K562 (cell line): ENCODE results near the gene SLAMF7. TPM values are rescaled to one million over a fixed set of nuclear protein-coding genes. Genes with fewer than 3 reads are reported as not detected.

Experiments
- ATAC-seq: fragments of 200-7000 bp; cut with Tn5 transposase; 3 replicates; pipeline ENCODE4 v1.9.1; 2020; ENCODE audit warnings: moderate library complexity
- BruUV-seq: library from RNA; stranded (reverse); fragments of 400-500 nt; replicated peaks from 2 replicates; lab custom pipeline; 2021; lab: Mats Ljungman, UMichigan
- CTCF ChIA-PET: fragments of 300-600 bp; formaldehyde crosslinking; extraction: SDS; loops from one replicate; lab custom pipeline; 2021; ENCODE audit warnings: low intra/inter-chr PET ratio; lab: Yijun Ruan, JAX
- POLR2A ChIA-PET: fragments of 300-600, 350-650 bp; sonication (Branson Sonifier 250); formaldehyde crosslinking; extraction: SDS; loops from one replicate; lab custom pipeline; 2021; ENCODE audit warnings: antibody characterized with exemption, inconsistent platforms; lab: Yijun Ruan, JAX
- DNase-seq, 4 experiments: peaks; one replicate each; pipeline versions ENCODE4 v3.0.0 to v3.0.0-alpha.2; 2011 to 2018; ENCODE audit warnings: low spot score in 3 of 4, mixed read lengths in 3 of 4; ENCODE audit errors: extremely low read depth in 1 of 4
- FAIRE-seq: peaks from 2 replicates; lab custom pipeline; 2011; peaks lifted over from hg19 to GRCh38; lab: Jason Lieb, UNC
- H2AFZ ChIP-seq: 2 replicates; pipeline ENCODE4 v1.6.0; 2011; ENCODE audit warnings: low read depth, low read length, control low read depth, inconsistent platforms
- H3K27ac ChIP-seq: fragments of 200-600 bp; 3 replicates; pipeline ENCODE4 v1.8.0; 2011; ENCODE audit warnings: low read depth, mild to moderate bottlenecking, control low read depth, inconsistent platforms, low read length, moderate library complexity, mixed read lengths; ENCODE audit errors: extremely low read depth
- H3K27me3 ChIP-seq, 2 experiments: fragments of 300-600 bp in 1 of 2; 2 replicates in 1 of 2; 3 replicates in 1 of 2; pipeline versions ENCODE4 v1.6.0 to v1.8.0; 2011; ENCODE audit warnings: inconsistent platforms in 2 of 2, low read length in 2 of 2, mild to moderate bottlenecking in 1 of 2, mixed read lengths in 1 of 2, moderate library complexity in 1 of 2; ENCODE audit not compliant: control insufficient read depth in 2 of 2, insufficient read depth in 2 of 2
- H3K36me3 ChIP-seq: fragments of 300-600 bp; 3 replicates; pipeline ENCODE4 v1.8.0; 2011; ENCODE audit warnings: mild to moderate bottlenecking, low read length, inconsistent platforms; ENCODE audit not compliant: control insufficient read depth, insufficient read depth
- H3K4me1 ChIP-seq, 2 experiments: fragments of 200-600 bp in 1 of 2; replicated peaks in 1 of 2; 2 replicates in 1 of 2; 3 replicates in 1 of 2; pipeline versions ENCODE4 v1.5.1 to v1.8.0; 2011; ENCODE audit warnings: inconsistent platforms in 2 of 2, low read length in 2 of 2, mild to moderate bottlenecking in 1 of 2, mixed read lengths in 1 of 2, moderate library complexity in 1 of 2; ENCODE audit not compliant: control insufficient read depth in 2 of 2, insufficient read depth in 2 of 2
- H3K4me2 ChIP-seq: 2 replicates; pipeline ENCODE4 v1.6.1; 2011; ENCODE audit warnings: low read length, control low read depth, inconsistent platforms, mixed read lengths; ENCODE audit not compliant: insufficient read depth
- H3K4me3 ChIP-seq: fragments of 200-600 bp; sonication (generic), shearing (Covaris generic); 2 replicates; pipeline ENCODE4 v1.5.1; 2016; ENCODE audit warnings: control low read depth, inconsistent platforms
- H3K79me2 ChIP-seq: fragments of 200-600 bp; 3 replicates; pipeline ENCODE4 v1.8.0; 2011; ENCODE audit warnings: low read length, inconsistent platforms; ENCODE audit not compliant: control insufficient read depth, insufficient read depth
- H3K9ac ChIP-seq, 2 experiments: 2 replicates each; pipeline versions ENCODE4 v1.6.0 to v1.6.1; 2011; ENCODE audit warnings: low read depth in 2 of 2, low read length in 2 of 2, control low read depth in 1 of 2, inconsistent platforms in 1 of 2, mild to moderate bottlenecking in 1 of 2, mixed read lengths in 1 of 2; ENCODE audit not compliant: insufficient read depth in 1 of 2
- H3K9me1 ChIP-seq: one replicate; pipeline ENCODE4 v1.6.0; 2011; ENCODE audit warnings: inconsistent platforms, mild to moderate bottlenecking, low read length, moderate library complexity; ENCODE audit not compliant: control insufficient read depth, insufficient read depth
- H3K9me3 ChIP-seq: replicated peaks from 2 replicates; pipeline ENCODE4 v1.5.1; 2011; ENCODE audit warnings: low read depth, low read length, inconsistent platforms; ENCODE audit not compliant: control insufficient read depth, insufficient read depth
- H4K20me1 ChIP-seq: replicated peaks from 2 replicates; pipeline ENCODE4 v1.6.1; 2011; ENCODE audit warnings: low read length, inconsistent platforms, mixed read lengths; ENCODE audit not compliant: control insufficient read depth, insufficient read depth
- ARHGAP35 ChIP-seq: fragments of 450-650 bp; IDR thresholded peaks from 2 replicates; pipeline ENCODE4 v1.6.1; 2018; ENCODE audit not compliant: partially characterized antibody
- BRD9 ChIP-seq: fragments of 450-650 bp; IDR thresholded peaks from 2 replicates; pipeline ENCODE4 v1.6.1; 2018; ENCODE audit warnings: low read depth; ENCODE audit not compliant: partially characterized antibody
- CCAR2 ChIP-seq: fragments of 200-400 bp; formaldehyde crosslinking; IDR thresholded peaks from 2 replicates; pipeline ENCODE4 v1.6.1; 2017; ENCODE audit warnings: mild to moderate bottlenecking, low read depth, low read length
- CXXC5 ChIP-seq: fragments of 250-450 bp; sonication (Bioruptor Pico); IDR thresholded peaks from 2 replicates; pipeline ENCODE4 v1.8.0; 2022; ENCODE audit warnings: inconsistent platforms, mild to moderate bottlenecking, moderate library complexity
- FOXK1 ChIP-seq: sonication (generic); formaldehyde crosslinking; IDR thresholded peaks from 2 replicates; pipeline ENCODE4 v1.8.0; 2022; ENCODE audit warnings: missing genetic modification reagents, mild to moderate bottlenecking, borderline replicate concordance
- HINFP ChIP-seq: fragments of 450-650 bp; conservative IDR thresholded peaks from 2 replicates; pipeline ENCODE4 v1.6.1; 2016; ENCODE audit warnings: missing genetic modification characterization, low read depth, mild to moderate bottlenecking, control low read depth, missing compliant biosample characterization
- NR4A1 ChIP-seq, 2 experiments: fragments of 250-450 bp in 1 of 2; fragments of 450-650 bp in 1 of 2; sonication (Bioruptor Pico) in 1 of 2; IDR thresholded peaks; 2 replicates each; pipeline versions ENCODE4 v1.4.0 to v1.6.1; 2016 to 2020; ENCODE audit warnings: mild to moderate bottlenecking in 2 of 2, missing compliant biosample characterization in 1 of 2, missing genetic modification characterization in 1 of 2, moderate library complexity in 1 of 2
- RBFOX2 ChIP-seq: fragments of 200-400 bp; formaldehyde crosslinking; IDR thresholded peaks from 2 replicates; pipeline ENCODE4 v1.6.1; 2017; ENCODE audit warnings: low read depth, mild to moderate bottlenecking, low read length, moderate library complexity
- YBX1 ChIP-seq: fragments of 450-650 bp; IDR thresholded peaks from 2 replicates; pipeline ENCODE4 v1.7.1; 2016; ENCODE audit warnings: mild to moderate bottlenecking
- ZBTB7A ChIP-seq: IDR thresholded peaks from 2 replicates; pipeline ENCODE4 v1.6.1; 2011; ENCODE audit warnings: low read depth, mild to moderate bottlenecking, low read length, moderate library complexity, borderline replicate concordance; ENCODE audit not compliant: control insufficient read depth
- ZKSCAN1 ChIP-seq: fragments of 150-350 bp; IDR thresholded peaks from 2 replicates; pipeline ENCODE4 v1.6.1; 2016; ENCODE audit warnings: low read depth, low read length
- ZNF124 ChIP-seq: sonication (generic); formaldehyde crosslinking; IDR thresholded peaks from 2 replicates; pipeline ENCODE4 v1.8.1; 2022; ENCODE audit warnings: missing genetic modification reagents
- ZNF274 ChIP-seq: IDR thresholded peaks from 2 replicates; pipeline ENCODE4 v1.6.1; 2011; ENCODE audit warnings: low read depth, mild to moderate bottlenecking, low read length, moderate library complexity, borderline replicate concordance
- ZNF395 ChIP-seq: fragments of 200-800 bp; sonication (Bioruptor generic); IDR thresholded peaks from 2 replicates; pipeline ENCODE4 v1.6.1; 2017; ENCODE audit warnings: missing genetic modification characterization, missing compliant biosample characterization
- ZSCAN29 ChIP-seq: fragments of 450-650 bp; IDR thresholded peaks from 2 replicates; pipeline ENCODE4 v1.6.1; 2017
- ZSCAN32 ChIP-seq: fragments of 450-650 bp; formaldehyde crosslinking; IDR thresholded peaks from 2 replicates; pipeline ENCODE4 v1.4.0; 2020; ENCODE audit warnings: mild to moderate bottlenecking, moderate library complexity
- WGBS: fragments of 100-300 bp; shearing (Covaris generic); methylation state at CpG from one replicate; pipeline ENCODE4 v1.1.6; 2016; ENCODE audit warnings: low coverage, mixed read lengths; ENCODE audit not compliant: insufficient coverage; ENCODE audit errors: missing lambda C conversion rate; 5-methylcytosine and 5-hydroxymethylcytosine counted together
- in situ Hi-C: fragments of 300-500 bp; cut with MboI; formaldehyde crosslinking; loops from 4 replicates; pipeline ENCODE4 v1.15.0; 2018; ENCODE audit warnings: inconsistent platforms, mixed read lengths
- intact Hi-C: fragments of 100-400 bp; cut with micrococcal nuclease; formaldehyde crosslinking; loops from 2 replicates; pipeline ENCODE4 v1.14.2; 2022
- polyA plus RNA-seq, 8 experiments: library from polyadenylated mRNA; depleted of rRNA in 4 of 8; stranded (reverse) in 5 of 8; unstranded in 3 of 8; fragments of >200 nt; fragmentation: Nextera tagmentation in 2 of 8; fragmentation: Illumina TruSeq in 1 of 8; extraction: Ambion mirVana in 2 of 8; extraction: Trizol in 1 of 8; gene quantifications; 2 replicates each; pipeline versions ENCODE4 v1.2.1 to v1.2.3, GENCODE V29; 2011 to 2014; ENCODE audit warnings: inconsistent platforms in 1 of 8, missing spikeins in 1 of 8
- total RNA-seq, 7 experiments: library from RNA; depleted of rRNA in 6 of 7; stranded (reverse); fragments of >200 nt in 6 of 7; fragmentation: Illumina TruSeq in 2 of 7; extraction: Trizol in 2 of 7; gene quantifications; 2 replicates each; pipeline versions ENCODE4 v1.2.1 to v1.2.3, GENCODE V29; 2011 to 2021; ENCODE audit warnings: low replicate concordance in 1 of 7
- TF ChIP-seq, protein P1 (sequence below): sonication (generic); formaldehyde crosslinking; IDR thresholded peaks from 2 replicates; pipeline ENCODE4 v1.8.0; 2022; ENCODE audit warnings: missing genetic modification reagents, mild to moderate bottlenecking, moderate library complexity, borderline replicate concordance
- TF ChIP-seq, protein P2 (sequence below): fragments of 450-650 bp; formaldehyde crosslinking; IDR thresholded peaks from 2 replicates; pipeline ENCODE4 v1.4.0; 2020; ENCODE audit warnings: mild to moderate bottlenecking, moderate library complexity

The SLAMF7 gene
- total and polyA plus RNA-seq, 9 of the 15 experiments (the other 6 are each of a cell fraction or from before 2014, with no cell fraction given): 0.11 to 1.2 (median 0.22) TPM; not detected in 2

GRCh38 chr1:160773093-160773492 is 34.0 kb downstream of the SLAMF7 start:
- no peak overlapping the region for H3K4me2 ChIP-seq
- H2AFZ ChIP-seq: no peak overlapping the region
- no peaks in the 10 kb centered on the region for H3K79me2 ChIP-seq
- peaks cover 2 to 9% of the 10 kb centered on the region in 2 experiments; a peak in 3 of 5 replicates for H3K27me3 ChIP-seq
- no peaks in the 10 kb centered on the region for H3K9me1 ChIP-seq
- FAIRE-seq (no peak), DNase-seq (no peak), ATAC-seq (no peak)
- H3K9me3 ChIP-seq: no peaks in the 10 kb centered on the region
- no peak overlapping the region for H3K27ac ChIP-seq
- no peaks in the 10 kb centered on the region for H3K36me3 ChIP-seq
- in situ Hi-C loops (no loop called here), intact Hi-C loops (no loop called here)
- 0 out of 2 replicates have a peak, but pooled peaks cover 2% of the 10 kb centered on the region for H4K20me1 ChIP-seq
- no peak overlapping the region for H3K9ac ChIP-seq
- BruUV-seq: no TSS peak
- H3K4me3 ChIP-seq: no peak overlapping the region
- ChIA-PET POLR2A (no interaction called here), CTCF (interaction anchor here (0.7 kb wide), 1 partner anchor 151 kb away, joined by 3 read pairs; no protein-coding TSS in a partner anchor)
- peaks cover 0 to under 1% of the 10 kb centered on the region in 2 experiments; a peak in 1 of 5 replicates for H3K4me1 ChIP-seq
- WGBS: 0% methylated on average over 3 of the region's 3 CpGs
- TF ChIP-seq ARHGAP35: no peak
- TF ChIP-seq RBFOX2: no peak
- TF ChIP-seq, protein P1, sequence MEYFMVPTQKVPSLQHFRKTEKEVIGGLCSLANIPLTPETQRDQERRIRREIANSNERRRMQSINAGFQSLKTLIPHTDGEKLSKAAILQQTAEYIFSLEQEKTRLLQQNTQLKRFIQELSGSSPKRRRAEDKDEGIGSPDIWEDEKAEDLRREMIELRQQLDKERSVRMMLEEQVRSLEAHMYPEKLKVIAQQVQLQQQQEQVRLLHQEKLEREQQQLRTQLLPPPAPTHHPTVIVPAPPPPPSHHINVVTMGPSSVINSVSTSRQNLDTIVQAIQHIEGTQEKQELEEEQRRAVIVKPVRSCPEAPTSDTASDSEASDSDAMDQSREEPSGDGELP (CRISPR knock-in tag): no peak
- no peak for TF ChIP-seq ZNF395 (CRISPR knock-in tag)
- no peak for TF ChIP-seq BRD9
- TF ChIP-seq HINFP (tag): no peak
- no peak for TF ChIP-seq FOXK1 (CRISPR knock-in tag)
- no peak for TF ChIP-seq CXXC5 (CRISPR knock-in tag)
- no peak for TF ChIP-seq ZSCAN29
- no peak for TF ChIP-seq ZNF124 (CRISPR knock-in tag)
- TF ChIP-seq ZKSCAN1: no peak
- TF ChIP-seq, protein P2, sequence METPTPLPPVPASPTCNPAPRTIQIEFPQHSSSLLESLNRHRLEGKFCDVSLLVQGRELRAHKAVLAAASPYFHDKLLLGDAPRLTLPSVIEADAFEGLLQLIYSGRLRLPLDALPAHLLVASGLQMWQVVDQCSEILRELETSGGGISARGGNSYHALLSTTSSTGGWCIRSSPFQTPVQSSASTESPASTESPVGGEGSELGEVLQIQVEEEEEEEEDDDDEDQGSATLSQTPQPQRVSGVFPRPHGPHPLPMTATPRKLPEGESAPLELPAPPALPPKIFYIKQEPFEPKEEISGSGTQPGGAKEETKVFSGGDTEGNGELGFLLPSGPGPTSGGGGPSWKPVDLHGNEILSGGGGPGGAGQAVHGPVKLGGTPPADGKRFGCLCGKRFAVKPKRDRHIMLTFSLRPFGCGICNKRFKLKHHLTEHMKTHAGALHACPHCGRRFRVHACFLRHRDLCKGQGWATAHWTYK (CRISPR knock-in tag): no peak
- no peak for TF ChIP-seq ZNF274
- TF ChIP-seq NR4A1 (CRISPR knock-in tag; IDR thresholded peaks at IDR 0.05): no peak
- no peak for TF ChIP-seq NR4A1 (tag; IDR thresholded peaks at IDR 0.05)
- no peak for TF ChIP-seq CCAR2
- TF ChIP-seq ZBTB7A: no peak
- no peak for TF ChIP-seq YBX1
- no peak for TF ChIP-seq ZSCAN32
